GM12878 (cell line): ENCODE data around the gene BNC2. TPM values are rescaled to one million over a fixed set of nuclear protein-coding genes. Genes with fewer than 3 reads are reported as not detected.

Experiments used
- ATAC-seq: fragments of 200-7000 bp; cut with Tn5 transposase; 3 replicates; pipeline ENCODE4 v1.9.1; 2020; ENCODE audit warnings: mild to moderate bottlenecking, moderate library complexity
- BruUV-seq: library from RNA; stranded (reverse); fragments of 400-500 nt; replicated peaks from 2 replicates; lab custom pipeline; 2021; lab: Mats Ljungman, UMichigan
- CTCF ChIA-PET: fragments of 300-600 bp; sonication (Branson Sonifier 250); formaldehyde crosslinking; extraction: SDS; loops from one replicate; lab custom pipeline; 2021; ENCODE audit warnings: inconsistent platforms; lab: Yijun Ruan, JAX
- POLR2A ChIA-PET: fragments of 350-600 bp; formaldehyde crosslinking; extraction: SDS; loops from one replicate; lab custom pipeline; 2021; ENCODE audit warnings: inconsistent platforms; lab: Charles Lee
- RAD21 ChIA-PET: fragments of 300-600 bp; sonication (Branson Sonifier 250); formaldehyde crosslinking; loops from one replicate; lab custom pipeline; 2023; ENCODE audit warnings: antibody characterized with exemption; ENCODE audit not compliant: unreplicated experiment; lab: Charles Lee
- SMC1A ChIA-PET: fragments of 300-600 bp; sonication (Branson Sonifier 250); formaldehyde crosslinking; loops from one replicate; lab custom pipeline; 2023; ENCODE audit not compliant: unreplicated experiment, uncharacterized antibody; lab: Charles Lee
- DNase-seq: peaks from one replicate; pipeline ENCODE4 v3.0.0-alpha.2; 2011; ENCODE audit warnings: low read depth, low spot score
- FAIRE-seq: peaks from 3 replicates; lab custom pipeline; 2011; peaks lifted over from hg19 to GRCh38; lab: Jason Lieb, UNC
- H2AFZ ChIP-seq: 2 replicates; pipeline ENCODE4 v1.6.0; 2011; ENCODE audit warnings: low read depth, low read length, control low read depth; ENCODE audit not compliant: control insufficient read depth
- H3K27ac ChIP-seq: 2 replicates; pipeline ENCODE4 v1.5.1; 2011; ENCODE audit warnings: control low read depth; ENCODE audit not compliant: control insufficient read depth, insufficient read depth
- H3K27me3 ChIP-seq, 2 experiments: replicated peaks in 1 of 2; 2 replicates each; pipeline versions ENCODE4 v1.6.0 to v1.6.1; 2011; ENCODE audit warnings: low read length in 1 of 2; ENCODE audit not compliant: control insufficient read depth in 2 of 2, insufficient read depth in 2 of 2
- H3K36me3 ChIP-seq, 2 experiments: 2 replicates each; pipeline ENCODE4 v1.5.1; 2011; ENCODE audit warnings: low read length in 1 of 2; ENCODE audit not compliant: control insufficient read depth in 2 of 2, insufficient read depth in 2 of 2
- H3K4me1 ChIP-seq: 2 replicates; pipeline ENCODE4 v1.6.1; 2011; ENCODE audit warnings: mild to moderate bottlenecking, low read length, moderate library complexity, mixed read lengths; ENCODE audit not compliant: control insufficient read depth, insufficient read depth
- H3K4me2 ChIP-seq: 2 replicates; pipeline ENCODE4 v1.6.0; 2011; ENCODE audit warnings: control low read depth; ENCODE audit not compliant: control insufficient read depth, insufficient read depth
- H3K4me3 ChIP-seq: fragments of 200-600 bp; sonication (generic); 2 replicates; pipeline ENCODE4 v1.5.1; 2016
- H3K79me2 ChIP-seq: 2 replicates; pipeline ENCODE4 v1.6.0; 2011; ENCODE audit warnings: low read length; ENCODE audit not compliant: control insufficient read depth, insufficient read depth
- H3K9ac ChIP-seq: 2 replicates; pipeline ENCODE4 v1.8.0; 2011; ENCODE audit warnings: low read length, control low read depth, mixed read lengths; ENCODE audit not compliant: control insufficient read depth, insufficient read depth
- H3K9me3 ChIP-seq: replicated peaks from 3 replicates; pipeline ENCODE4 v1.5.1; 2011; ENCODE audit warnings: mild to moderate bottlenecking, low read length; ENCODE audit not compliant: control insufficient read depth, insufficient read depth
- H4K20me1 ChIP-seq: 2 replicates; pipeline ENCODE4 v1.6.0; 2011; ENCODE audit not compliant: control insufficient read depth, insufficient read depth
- ASH2L ChIP-seq: fragments of 300-600, 200-600 bp; sonication (generic); IDR thresholded peaks from 2 replicates; pipeline ENCODE4 v1.6.1; 2017; ENCODE audit warnings: low read depth, mild to moderate bottlenecking, borderline replicate concordance
- BHLHE40 ChIP-seq, 2 experiments: fragments of 450-650 bp in 1 of 2; IDR thresholded peaks; 2 replicates each; pipeline ENCODE4 v1.6.1; 2011 to 2017; ENCODE audit warnings: low read depth in 2 of 2, borderline replicate concordance in 1 of 2, improper control_type of control experiment in 1 of 2, low read length in 1 of 2, mild to moderate bottlenecking in 1 of 2
- CEBPB ChIP-seq, 2 experiments: fragments of 150-350 bp in 1 of 2; IDR thresholded peaks; 2 replicates each; pipeline ENCODE4 v1.6.1; 2012 to 2014; ENCODE audit warnings: low read depth in 2 of 2, low read length in 2 of 2, borderline replicate concordance in 1 of 2, inconsistent platforms in 1 of 2
- CHD2 ChIP-seq: IDR thresholded peaks from 2 replicates; pipeline ENCODE4 v1.6.1; 2011; ENCODE audit warnings: low read depth, low read length, improper control_type of control experiment, borderline replicate concordance
- LARP7 ChIP-seq: fragments of 450-650 bp; IDR thresholded peaks from 2 replicates; pipeline ENCODE4 v1.6.1; 2017; ENCODE audit warnings: mild to moderate bottlenecking
- MEF2B ChIP-seq: fragments of 450-650 bp; IDR thresholded peaks from 2 replicates; pipeline ENCODE4 v1.6.1; 2018; ENCODE audit warnings: mild to moderate bottlenecking, moderate library complexity; ENCODE audit not compliant: partially characterized antibody, poor library complexity, severe bottlenecking
- RCOR1 ChIP-seq: conservative IDR thresholded peaks from 2 replicates; pipeline ENCODE4 v1.6.1; 2012; ENCODE audit warnings: low read depth, low read length, improper control_type of control experiment
- RELA ChIP-seq: fragments of 450-650 bp; IDR thresholded peaks from 2 replicates; pipeline ENCODE4 v1.8.0; 2014; ENCODE audit warnings: borderline replicate concordance; ENCODE audit not compliant: partially characterized antibody
- STAT1 ChIP-seq: fragments of 450-650 bp; conservative IDR thresholded peaks from 2 replicates; pipeline ENCODE4 v1.6.1; 2014; ENCODE audit warnings: antibody characterized with exemption, mild to moderate bottlenecking
- TARDBP ChIP-seq: IDR thresholded peaks from 2 replicates; pipeline ENCODE4 v1.6.1; 2016; ENCODE audit warnings: borderline replicate concordance
- ZBED1 ChIP-seq: IDR thresholded peaks from 2 replicates; pipeline ENCODE4 v1.6.1; 2016; ENCODE audit warnings: borderline replicate concordance
- WGBS: methylation state at CpG from one replicate; pipeline ENCODE4 v1.1.6; 2016; ENCODE audit warnings: low lambda C conversion rate; ENCODE audit not compliant: insufficient replicate concordance, insufficient coverage; ENCODE audit errors: missing lambda C conversion rate; 5-methylcytosine and 5-hydroxymethylcytosine counted together
- in situ Hi-C: fragments of 300-500 bp; cut with MboI; formaldehyde crosslinking; loops from 9 replicates; pipeline ENCODE4 v1.14.3; 2018; ENCODE audit warnings: mixed read lengths
- intact Hi-C: fragments of 100-400 bp; cut with micrococcal nuclease; formaldehyde crosslinking; loops from one replicate; pipeline ENCODE4 v1.14.2; 2022; ENCODE audit not compliant: unreplicated experiment
- polyA plus RNA-seq, 11 experiments: library from polyadenylated mRNA; depleted of rRNA in 4 of 11; unstranded in 6 of 11; stranded (reverse) in 5 of 11; fragments of >200 nt; fragmentation: Nextera tagmentation in 4 of 11; fragmentation: Illumina TruSeq in 1 of 11; extraction: Ambion mirVana in 4 of 11; extraction: Trizol in 1 of 11; gene quantifications; 1 replicate in 1 of 11; 2 replicates in 10 of 11; pipeline versions ENCODE4 v1.2.1 to v1.2.3, GENCODE V29; 2011 to 2016; ENCODE audit warnings: inconsistent platforms in 2 of 11, missing spikeins in 2 of 11, low read depth in 1 of 11
- total RNA-seq, 4 experiments: library from RNA; depleted of rRNA in 3 of 4; stranded (reverse); fragments of >200 nt in 3 of 4; fragmentation: Illumina TruSeq in 1 of 4; extraction: Trizol in 1 of 4; gene quantifications; 2 replicates each; pipeline versions ENCODE4 v1.2.1 to v1.2.3, GENCODE V29; 2013 to 2021
- TF ChIP-seq, protein P1 (sequence below): IDR thresholded peaks from 2 replicates; pipeline ENCODE4 v1.6.1; 2011; ENCODE audit warnings: borderline replicate concordance, low read depth, mild to moderate bottlenecking, moderate library complexity, mixed read lengths, low read length; ENCODE audit not compliant: insufficient read depth; ENCODE audit errors: extremely low read length

The BNC2 gene
- total and polyA plus RNA-seq, 10 of the 15 experiments (the other 5 are each of a cell fraction or from before 2014, with no cell fraction given) = 0.05 to 14.5 (median 0.26) TPM

DNA sequence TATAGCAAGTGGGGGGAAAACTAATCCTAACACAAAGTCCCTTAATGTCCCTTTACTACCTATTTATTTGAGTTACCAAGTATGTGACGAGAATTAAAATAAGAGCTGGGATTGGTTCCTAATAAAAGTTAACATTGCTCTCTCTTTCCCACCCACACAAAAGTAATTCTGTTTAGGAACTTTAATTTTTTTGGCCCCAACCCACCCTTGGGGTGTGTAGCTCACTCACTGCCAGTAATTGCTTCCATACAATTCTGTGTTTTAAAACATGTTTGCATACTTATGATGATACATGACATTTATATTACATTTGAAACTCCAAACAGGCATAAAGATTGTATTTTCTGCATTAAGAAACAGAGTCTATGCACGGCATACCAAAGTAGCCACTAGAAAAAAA, 106.5 kb downstream of the BNC2 start:
- ChIA-PET POLR2A (interaction anchor here (0.6 kb wide), 1 partner anchor 50 kb away, joined by 5 read pairs; no protein-coding TSS in a partner anchor), CTCF (interaction anchor here (0.5 to 0.8 kb wide), 2 partner anchors 24 to 25 kb away, joined by 3 to 5 read pairs; no protein-coding TSS in a partner anchor), SMC1A (interaction anchor here (0.7 to 1.1 kb wide), 2 partner anchors 101 to 534 kb away, joined by 3 read pairs; no protein-coding TSS in a partner anchor), RAD21 (no interaction called here)
- Histone ChIP-seq H3K4me1 (no peaks in the 10 kb centered on the region), H4K20me1 (no peaks in the 10 kb centered on the region), H3K79me2 (no peaks in the 10 kb centered on the region), H3K9me3 (no peaks in the 10 kb centered on the region), H2AFZ (no peak overlapping the region), H3K9ac (no peak overlapping the region), H3K36me3 (no peaks in the 10 kb centered on the region), H3K27ac (no peak overlapping the region), H3K4me2 (no peak overlapping the region), H3K27me3 (no peaks in the 10 kb centered on the region), H3K4me3 (no peak overlapping the region)
- no peak for ATAC-seq
- no peak for TF ChIP-seq MEF2B
- TF ChIP-seq, protein P1, sequence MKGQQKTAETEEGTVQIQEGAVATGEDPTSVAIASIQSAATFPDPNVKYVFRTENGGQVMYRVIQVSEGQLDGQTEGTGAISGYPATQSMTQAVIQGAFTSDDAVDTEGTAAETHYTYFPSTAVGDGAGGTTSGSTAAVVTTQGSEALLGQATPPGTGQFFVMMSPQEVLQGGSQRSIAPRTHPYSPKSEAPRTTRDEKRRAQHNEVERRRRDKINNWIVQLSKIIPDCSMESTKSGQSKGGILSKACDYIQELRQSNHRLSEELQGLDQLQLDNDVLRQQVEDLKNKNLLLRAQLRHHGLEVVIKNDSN = no peak
- no peak for TF ChIP-seq RCOR1
- TF ChIP-seq TARDBP = no peak
- no peak for TF ChIP-seq STAT1
- no peak for TF ChIP-seq BHLHE40 (IDR thresholded peaks at IDR 0.05; ENCODE audit: borderline replicate concordance in 1 of 2, low read depth in 2 of 2, low read length in 1 of 2)
- no peak for TF ChIP-seq ASH2L
- no peak for TF ChIP-seq CHD2
- TF ChIP-seq LARP7 = no peak
- TF ChIP-seq ZBED1 = no peak
- no peak for TF ChIP-seq RELA
- no peak for TF ChIP-seq CEBPB (IDR thresholded peaks at IDR 0.05; ENCODE audit: borderline replicate concordance in 1 of 2, low read depth in 2 of 2, low read length in 2 of 2)
- no peak for FAIRE-seq
- intact Hi-C loops (no loop called here), in situ Hi-C loops (no loop called here)
- no peak for DNase-seq
- WGBS = 0% methylated on average over 2 of the region's 2 CpGs
- no TSS peak for BruUV-seq
